Stimulated activated CD4-positive, alpha-beta T cell treated with anti-CD3 and anti-CD28 coated beads, TNF-alpha, amount 100 ng/mL, for 48 hours (primary cell): ENCODE measurements around the gene AASDH.

Source experiments
- DNase-seq, 3 donors: peaks; one replicate each; pipeline ENCODE4 v3.0.0-alpha.2; 2020; ENCODE audit warnings: low read depth in 3 of 3

Gene AASDH

GRCh38 chr4:56315543-56315942 is 71.7 kb downstream of the AASDH start:
- DNase-seq: no peak

GRCh38 chr4:56315041-56315440 is 72.2 kb downstream of the AASDH start:
- no peak for DNase-seq

GRCh38 chr4:56314207-56314915 is 72.9 kb downstream of the AASDH start:
- no peak for DNase-seq

- DNase-seq: no peak
Measured at GRCh38 chr4:56313132-56313531, 74.2 kb downstream of the AASDH start.

GRCh38 chr4:56311299-56311975 is 75.9 kb downstream of the AASDH start:
- no peak for DNase-seq

GRCh38 chr4:56310401-56311125 is 76.7 kb downstream of the AASDH start:
- DNase-seq: no peak

- DNase-seq: no peak
Measured at GRCh38 chr4:56308384-56308783, 78.9 kb downstream of the AASDH start.

- no peak for DNase-seq
Measured at GRCh38 chr4:56307423-56307822, 79.9 kb downstream of the AASDH start.

GRCh38 chr4:56305390-56305789 is 81.9 kb downstream of the AASDH start:
- DNase-seq: no peak

- no peak for DNase-seq
Measured at GRCh38 chr4:56303921-56304320, 83.4 kb downstream of the AASDH start.

- DNase-seq: no peak
Measured at GRCh38 chr4:56302760-56303159, 84.5 kb downstream of the AASDH start.

GRCh38 chr4:56301997-56302496 is 85.2 kb downstream of the AASDH start:
- no peak for DNase-seq

- peak; percentile 21 to 47 (median 30) for DNase-seq
Measured at GRCh38 chr4:56301181-56301996, 85.9 kb downstream of the AASDH start.

GRCh38 chr4:56298236-56298635 is 89.1 kb downstream of the AASDH start:
- DNase-seq: no peak

GRCh38 chr4:56297776-56298175 is 89.5 kb downstream of the AASDH start:
- DNase-seq: no peak

GRCh38 chr4:56296526-56296925 is 90.8 kb downstream of the AASDH start:
- DNase-seq: no peak

- no peak for DNase-seq
Measured at GRCh38 chr4:56293121-56293520, 94.2 kb downstream of the AASDH start.

GRCh38 chr4:56289934-56290333 is 97.4 kb downstream of the AASDH start:
- DNase-seq: no peak

- DNase-seq: no peak
Measured at GRCh38 chr4:56288663-56289062, 98.6 kb downstream of the AASDH start.
